OCI-LY3 (cell line): ENCODE measurements around the gene ZNF605.

ENCODE experiments used
- CTCF ChIP-seq: fragments of 200-600, 300-600 bp; sonication (generic); IDR thresholded peaks from 2 replicates; pipeline ENCODE4 v1.5.1; 2014; ENCODE audit warnings: antibody characterized with exemption, low read length, low read depth
- EZH2phosphoT487 ChIP-seq: fragments of 200-600 bp; shearing (Covaris generic); IDR thresholded peaks from 2 replicates; pipeline ENCODE4 v1.6.1; 2018; ENCODE audit warnings: antibody characterized with exemption, mixed run types, low read depth

DNA sequence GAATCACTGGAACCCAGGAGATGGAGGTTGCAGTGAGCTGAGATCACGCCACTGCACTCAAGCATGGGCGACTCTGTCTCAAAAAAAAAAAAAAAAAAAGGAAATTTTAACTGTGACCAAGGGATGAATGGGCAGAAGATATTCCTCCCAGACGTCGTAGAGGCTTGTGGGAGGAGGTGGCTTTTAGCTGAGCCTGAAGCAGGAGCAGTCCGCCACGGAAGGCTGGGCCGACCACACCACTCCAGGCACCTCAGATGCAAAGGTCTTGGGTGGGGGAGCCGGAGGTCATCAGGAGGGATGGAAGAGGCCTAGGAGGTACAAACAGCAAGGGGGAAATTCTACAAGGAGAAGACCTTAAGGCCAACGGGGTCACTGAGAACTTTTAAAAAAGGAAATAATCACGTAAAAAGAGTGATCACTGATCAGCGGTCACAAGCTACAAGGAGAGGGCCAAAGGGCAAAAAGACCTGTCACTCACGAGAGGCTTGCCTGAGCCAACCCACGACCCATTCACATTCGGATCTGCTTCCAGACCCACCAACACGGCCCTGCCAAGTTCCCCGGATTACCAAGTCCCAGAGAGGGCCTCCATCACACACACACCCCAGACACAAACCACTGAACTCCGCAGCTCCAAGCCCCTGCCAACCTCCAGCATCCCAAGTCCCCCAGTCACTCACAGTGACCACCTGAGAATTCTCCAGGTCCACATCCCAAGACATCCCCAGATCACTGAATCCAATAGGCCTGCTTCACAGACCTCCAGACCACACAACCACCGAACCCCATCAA lies 3.5 kb downstream of the ZNF605 start:
- no peak for TF ChIP-seq CTCF
- no peak for TF ChIP-seq EZH2phosphoT487
